GM12801 (cell line): ENCODE results near the gene KRT8.

Source experiments
- CTCF ChIP-seq: IDR thresholded peaks from one replicate; pipeline ENCODE4 v1.5.1; 2011; ENCODE audit warnings: control low read depth; ENCODE audit not compliant: insufficient read length; ENCODE audit errors: extremely low read depth

Gene KRT8

GRCh38 chr12:52899338-52900035 lies 5.4 kb downstream of the KRT8 start:
- TF ChIP-seq CTCF, result no peak

- TF ChIP-seq CTCF, result no peak
Observed at GRCh38 chr12:52896190-52897100, 8.4 kb downstream of the KRT8 start.

GRCh38 chr12:52895726-52896189 lies 9.1 kb downstream of the KRT8 start:
- TF ChIP-seq CTCF, result no peak

- no peak for TF ChIP-seq CTCF
Observed at GRCh38 chr12:52892974-52893373, 11.9 kb downstream of the KRT8 start.

- no peak for TF ChIP-seq CTCF
Observed at GRCh38 chr12:52892207-52892852, 12.5 kb downstream of the KRT8 start.

GRCh38 chr12:52891044-52891443 lies 13.8 kb downstream of the KRT8 start:
- TF ChIP-seq CTCF, result no peak

- TF ChIP-seq CTCF, result no peak
Observed at GRCh38 chr12:52890417-52890816, 14.5 kb downstream of the KRT8 start.
